ENCODE results near the gene GZMB.

Gene GZMB

GRCh38 chr14:24673534-24674203 lies 39.7 kb upstream of the GZMB start:
- H3K27ac ChIP-seq, result no peak overlapping the region
- TF ChIP-seq ZFX (IDR thresholded peaks at IDR 0.05; ENCODE audit: borderline replicate concordance) (no peak), CTCF (IDR thresholded peaks at IDR 0.05) (no peak)

- TF ChIP-seq CTCF (IDR thresholded peaks at IDR 0.05), result no peak
- TF ChIP-seq ZFX (IDR thresholded peaks at IDR 0.05; ENCODE audit: borderline replicate concordance), result no peak
- no peak overlapping the region for H3K27ac ChIP-seq
These were observed 39.1 kb upstream of the GZMB start for GRCh38 chr14:24673059-24673458.

DNA sequence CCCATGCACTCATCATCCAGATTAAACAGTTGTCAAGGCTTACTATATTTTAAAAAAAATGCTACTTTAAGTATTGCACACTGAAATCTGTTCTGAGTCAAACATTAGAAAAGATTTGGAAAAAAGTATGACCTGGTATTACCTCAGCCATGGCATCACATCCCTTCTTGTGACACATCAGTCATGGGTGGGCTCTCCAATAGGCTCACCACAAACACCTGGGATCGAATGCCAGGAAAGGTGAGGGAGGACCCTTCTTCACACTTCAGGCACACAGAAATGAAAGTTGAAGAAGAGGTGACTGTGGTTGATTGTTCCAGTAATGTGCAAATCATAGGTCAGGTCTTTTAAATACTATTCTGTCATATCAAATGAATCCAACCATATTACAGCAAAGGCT lies 36.6 kb upstream of the GZMB start:
- no peak overlapping the region for H3K27ac ChIP-seq
- TF ChIP-seq ZFX (IDR thresholded peaks at IDR 0.05; ENCODE audit: borderline replicate concordance) (no peak), CTCF (IDR thresholded peaks at IDR 0.05) (no peak)

DNA sequence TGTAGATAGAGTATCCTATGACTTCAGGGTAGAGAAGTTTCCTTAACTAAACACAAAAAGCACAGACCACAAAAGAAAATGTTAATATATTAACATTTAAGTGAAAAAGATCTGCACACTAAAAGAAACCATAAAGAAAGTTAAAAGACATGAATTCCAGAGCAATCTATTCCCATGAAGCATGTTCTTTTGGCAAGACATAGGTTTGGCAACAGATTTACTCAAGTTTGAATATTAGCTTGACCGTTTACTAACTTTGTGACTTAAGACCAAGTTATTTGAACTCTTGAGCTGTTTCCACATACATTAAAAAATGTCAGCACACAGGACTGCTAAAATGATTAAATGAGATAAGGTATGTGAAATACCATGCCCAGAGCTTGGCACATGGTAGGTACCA lies 35.7 kb upstream of the GZMB start:
- no peak overlapping the region for H3K27ac ChIP-seq
- TF ChIP-seq CTCF (IDR thresholded peaks at IDR 0.05), result no peak
- no peak for TF ChIP-seq ZFX (IDR thresholded peaks at IDR 0.05; ENCODE audit: borderline replicate concordance)

- TF ChIP-seq ZFX (IDR thresholded peaks at IDR 0.05; ENCODE audit: borderline replicate concordance) (no peak), CTCF (IDR thresholded peaks at IDR 0.05) (no peak)
- no peak overlapping the region for H3K27ac ChIP-seq
These were observed 31.5 kb upstream of the GZMB start for GRCh38 chr14:24665440-24665991.

- TF ChIP-seq ZFX (IDR thresholded peaks at IDR 0.05; ENCODE audit: borderline replicate concordance), result no peak
- no peak for TF ChIP-seq CTCF (IDR thresholded peaks at IDR 0.05)
- no peak overlapping the region for H3K27ac ChIP-seq
These were observed 30.4 kb upstream of the GZMB start for GRCh38 chr14:24664366-24664765.

DNA sequence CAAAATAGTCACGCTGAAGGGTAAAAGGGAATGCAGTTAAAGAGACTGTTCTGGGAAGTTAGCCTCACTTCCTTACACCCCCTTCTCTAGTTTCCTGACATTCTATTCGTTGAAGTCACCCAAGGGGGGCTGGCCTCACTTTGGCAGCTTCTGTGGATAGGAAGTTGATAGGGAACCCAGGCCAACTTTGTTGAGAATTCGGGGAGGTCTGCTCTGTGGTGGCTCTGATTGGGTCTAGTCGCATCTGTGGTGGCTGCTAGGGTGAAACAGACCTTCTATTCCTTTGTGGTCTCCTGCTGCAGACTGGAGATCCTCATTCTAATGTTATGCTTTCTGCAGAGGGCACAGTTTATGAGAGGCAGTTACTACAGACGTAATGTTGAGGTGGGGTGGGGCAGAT lies 28.8 kb upstream of the GZMB start:
- no peak for TF ChIP-seq ZFX (IDR thresholded peaks at IDR 0.05; ENCODE audit: borderline replicate concordance)
- no peak for TF ChIP-seq CTCF (IDR thresholded peaks at IDR 0.05)

More for the DNA sequence above, 28.8 kb upstream of the GZMB start:
- H3K27ac ChIP-seq, result no peak overlapping the region

Data from 22Rv1 (cell line).